GM18909 (cell line): ENCODE results near the gene INO80E.
"Not testable (repeated sequence)": the region's sequence is repeated elsewhere in the genome, so short reads cannot be mapped to it uniquely, and the experiment has no call there.

Source experiments
- ATAC-seq: cut with Tn5 transposase; IDR thresholded peaks from one replicate; pipeline ENCODE4 v1.9.1; 2021; ENCODE audit warnings: mild to moderate bottlenecking; ENCODE audit not compliant: unreplicated experiment, poor library complexity

The INO80E gene

DNA sequence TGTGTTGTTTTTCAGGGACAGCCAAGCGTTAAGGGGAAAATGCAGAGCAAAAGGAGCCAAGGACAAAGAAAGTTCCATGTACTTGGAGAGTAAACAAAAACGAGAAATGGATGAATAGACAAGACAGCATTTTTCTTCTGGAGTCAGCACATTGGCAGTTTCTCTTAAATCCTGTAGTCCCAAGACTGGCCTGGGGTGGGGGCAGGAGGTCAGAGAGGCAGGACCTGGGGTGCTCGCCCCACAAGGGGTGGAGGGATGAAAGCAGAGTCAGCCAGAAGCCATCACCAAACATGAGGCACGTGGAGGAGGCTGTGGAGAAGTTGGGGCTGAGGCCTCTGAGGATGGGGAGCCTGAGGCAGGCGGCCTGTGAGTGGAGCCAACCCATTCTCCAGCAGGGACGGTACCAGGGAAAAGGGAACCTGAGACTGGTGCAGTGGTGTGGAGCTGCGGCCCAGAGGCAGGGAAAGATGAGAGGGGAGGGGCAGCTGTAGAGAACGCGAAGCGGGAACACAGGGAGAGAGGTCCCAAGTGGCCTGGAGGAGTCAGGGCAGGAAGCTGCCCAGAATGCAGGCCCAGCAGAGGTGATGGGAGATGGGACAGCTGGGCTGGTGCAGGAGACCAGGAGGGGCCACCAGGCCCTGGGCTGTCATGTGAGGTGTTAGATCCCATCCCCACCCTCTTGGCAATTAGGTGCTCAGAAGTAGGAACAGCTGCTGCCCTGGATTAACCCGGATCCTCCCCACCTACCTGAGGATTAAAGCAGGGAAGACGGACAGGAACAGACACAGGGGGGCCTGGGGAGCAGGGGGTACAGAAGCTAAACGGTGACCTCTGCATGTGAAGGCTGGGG lies 31.8 kb downstream of the INO80E start:
- ATAC-seq: no peak

DNA sequence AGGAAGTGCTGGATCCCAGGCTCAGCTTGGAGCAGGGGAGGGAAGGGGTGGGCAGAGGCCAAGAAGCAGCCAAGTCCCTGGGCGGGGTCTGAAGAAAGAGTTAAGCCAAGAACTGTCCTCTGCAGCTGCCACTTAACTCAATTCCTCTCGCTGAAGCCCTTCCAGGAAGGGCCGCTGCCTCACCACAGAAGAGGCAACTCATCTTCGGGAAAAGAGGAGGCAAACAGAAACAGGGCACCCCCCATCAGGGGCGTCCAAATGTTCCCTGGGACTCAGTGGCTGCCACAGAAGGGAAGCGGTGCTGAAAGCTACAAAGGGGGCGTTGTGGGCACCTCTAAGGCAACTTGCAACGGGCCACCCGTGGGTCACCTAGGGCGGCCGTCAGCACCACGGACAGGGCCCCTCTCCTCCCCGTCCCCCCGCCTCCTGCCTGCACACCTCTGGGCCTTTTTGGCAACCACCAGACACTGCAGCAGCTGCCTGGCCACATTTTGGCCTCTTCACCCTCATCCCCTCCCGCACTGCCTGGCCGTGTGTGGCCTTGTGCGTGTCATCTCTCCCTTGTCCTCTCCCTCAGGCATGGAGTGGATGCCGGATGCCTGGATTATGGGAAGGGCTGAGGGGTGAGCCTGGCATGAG lies 32.5 kb downstream of the INO80E start:
- ATAC-seq: no peak

DNA sequence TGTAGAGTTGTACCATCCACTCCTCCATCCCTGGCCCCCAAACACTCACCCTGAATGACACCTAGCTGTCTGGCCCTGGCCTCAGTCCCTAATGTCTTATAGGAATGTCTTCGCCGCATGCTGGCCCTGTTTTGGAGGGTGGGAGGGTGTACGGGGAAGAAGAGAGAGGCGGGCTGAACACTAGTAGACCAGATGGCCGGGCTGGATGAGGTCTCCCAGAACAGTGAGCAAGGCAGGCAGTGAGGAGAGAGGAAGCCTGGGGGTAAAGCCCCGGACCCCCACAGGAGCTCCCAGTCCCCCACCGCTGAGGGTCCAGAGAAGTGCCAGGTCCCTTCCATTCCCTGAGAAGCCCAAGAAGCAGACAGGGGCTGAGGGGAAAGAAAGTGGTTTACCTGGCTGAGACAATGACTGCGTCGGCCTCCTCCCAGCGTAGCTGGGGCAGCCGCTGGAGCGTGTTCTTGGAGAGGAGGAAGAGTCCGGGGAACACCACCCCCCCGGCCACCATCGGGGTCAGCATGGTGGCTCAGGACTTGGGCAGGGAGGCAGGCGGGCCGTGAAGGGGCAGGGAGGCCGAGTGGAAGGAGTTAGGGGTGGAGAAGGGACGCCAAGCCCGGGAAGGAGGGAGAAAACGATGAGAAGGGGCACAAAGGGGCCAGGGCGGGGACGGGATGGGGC lies 34.1 kb downstream of the INO80E start:
- no peak for ATAC-seq

DNA sequence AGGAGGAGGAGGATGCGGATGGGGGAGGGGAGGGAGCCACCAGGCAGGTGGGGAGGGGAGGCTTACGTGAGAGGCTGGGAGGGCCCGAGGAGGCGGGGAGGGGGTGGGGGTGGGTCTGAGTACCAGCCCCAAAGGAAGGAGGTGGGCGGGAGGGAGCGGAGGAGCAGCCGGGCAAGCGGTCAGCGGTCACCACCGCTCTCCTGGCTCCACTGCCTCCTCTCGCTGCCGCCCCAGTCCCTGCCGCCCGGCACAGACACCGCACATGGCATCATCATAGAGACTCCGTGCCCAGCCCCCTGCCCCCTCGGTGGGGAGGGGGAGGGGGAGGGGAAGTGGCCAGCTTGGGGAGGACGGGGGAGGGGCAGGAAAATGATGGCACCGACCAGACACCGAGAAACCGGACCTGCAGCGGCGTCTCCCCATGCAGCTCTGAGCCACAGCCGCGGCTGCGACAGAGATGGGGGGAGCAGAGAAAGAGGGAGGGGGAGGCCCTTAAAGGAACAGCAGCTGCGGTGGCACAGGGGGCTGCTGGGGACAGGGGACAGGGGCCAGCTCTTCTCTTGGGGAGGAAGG lies 34.9 kb downstream of the INO80E start, which contains the start of gene TLCD3B:
TSS of gene TLCD3B (minus strand) at position 431 of the 573 bp plus-strand sequence. CDS start 744 bp downstream, outside the sequence.
- ATAC-seq: no peak

DNA sequence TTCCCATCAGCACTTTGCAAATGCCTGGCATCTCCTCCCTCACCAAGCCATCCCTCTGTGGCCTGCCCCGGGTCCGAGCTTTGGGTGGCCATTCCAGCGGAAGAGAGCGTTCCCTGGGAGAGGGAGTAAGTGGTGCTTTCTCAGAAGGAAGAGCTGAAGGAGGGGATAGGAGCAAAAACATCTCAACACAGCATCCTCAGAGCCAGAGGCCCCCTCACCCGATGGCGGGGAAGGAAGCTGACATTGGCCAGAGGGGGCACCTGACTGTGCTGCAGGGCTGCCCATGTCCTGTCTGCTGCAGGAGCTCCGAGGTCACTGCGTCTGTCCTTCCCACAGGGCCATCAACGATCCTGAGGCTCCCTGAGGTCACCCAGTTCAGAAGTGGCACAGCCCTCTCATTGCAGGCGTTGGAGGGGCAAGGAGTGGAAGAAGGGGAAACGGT lies 35.5 kb downstream of the INO80E start:
- ATAC-seq: no peak

DNA sequence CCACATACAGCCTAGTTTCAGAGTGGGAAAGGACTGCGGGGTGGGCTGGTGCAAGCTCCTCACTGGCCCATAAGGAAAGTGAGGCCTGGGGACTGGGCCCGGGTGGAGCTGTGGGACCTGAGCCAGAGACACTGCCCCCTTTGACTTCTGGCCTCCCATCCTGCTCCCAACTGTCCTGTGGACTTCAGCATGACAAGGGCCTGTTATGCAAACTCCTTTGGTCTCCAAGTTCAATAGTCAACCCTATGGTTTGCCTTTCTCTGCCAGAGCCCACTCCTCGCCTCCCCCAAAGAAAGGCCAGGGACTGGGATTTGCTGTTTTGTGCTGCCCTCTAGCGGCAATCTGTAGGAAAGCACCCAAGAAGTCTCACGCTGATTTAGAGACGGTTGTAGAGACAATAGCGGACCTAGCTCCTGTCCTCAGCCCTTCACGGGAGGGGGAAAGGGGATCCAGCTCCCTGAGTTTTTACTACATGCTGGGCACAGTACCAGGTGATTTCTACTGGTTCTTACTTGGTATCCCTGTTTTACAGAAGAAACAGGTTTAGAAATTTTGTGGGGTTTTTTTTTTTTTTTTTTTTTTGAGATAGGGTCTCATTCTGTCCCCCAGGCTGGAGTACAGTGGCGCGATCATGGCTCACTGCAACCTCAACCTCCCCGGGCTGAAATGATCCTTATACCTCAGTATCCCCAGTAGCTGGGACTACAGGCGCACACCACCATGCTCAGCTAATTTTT lies 36.2 kb downstream of the INO80E start:
- no peak for ATAC-seq

DNA sequence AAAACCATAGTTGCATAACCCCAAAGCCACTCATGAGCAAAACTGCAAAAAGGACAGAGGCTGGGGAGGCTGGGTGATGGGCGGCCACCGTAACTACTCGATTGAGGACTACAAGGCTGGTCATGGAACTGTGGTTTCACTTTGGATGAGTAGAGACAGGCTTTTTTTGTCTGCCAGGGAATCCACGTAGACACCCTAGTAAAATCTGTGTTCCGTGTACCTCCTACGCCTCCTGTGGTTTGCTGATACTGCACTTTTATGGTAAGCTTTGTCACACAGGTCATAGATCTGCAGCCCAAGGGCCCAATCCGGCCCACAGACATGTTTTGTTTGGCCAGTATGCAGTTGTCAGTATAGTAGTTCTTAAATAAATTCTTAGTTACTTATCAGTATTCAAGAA lies 37.2 kb downstream of the INO80E start:
- ATAC-seq: no peak

DNA sequence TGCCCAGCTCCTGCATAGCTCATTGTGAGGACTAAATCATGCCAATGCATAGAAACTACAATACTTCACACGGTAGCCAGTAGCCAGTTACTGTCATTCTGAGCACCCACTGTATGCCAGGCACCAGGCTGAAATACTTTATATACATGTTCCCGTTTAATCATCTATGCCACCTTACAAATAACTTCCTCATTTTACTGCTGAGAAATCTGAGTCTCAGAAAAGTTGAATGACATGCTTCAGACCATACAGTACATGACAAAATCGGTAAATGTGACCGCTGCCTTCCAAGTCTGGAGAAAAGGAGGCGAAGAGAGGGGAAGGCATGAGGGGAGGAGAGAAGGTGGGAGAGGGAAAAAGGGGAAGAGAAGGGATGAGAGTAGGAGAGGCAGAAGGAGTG lies 44.2 kb downstream of the INO80E start:
- no peak for ATAC-seq

DNA sequence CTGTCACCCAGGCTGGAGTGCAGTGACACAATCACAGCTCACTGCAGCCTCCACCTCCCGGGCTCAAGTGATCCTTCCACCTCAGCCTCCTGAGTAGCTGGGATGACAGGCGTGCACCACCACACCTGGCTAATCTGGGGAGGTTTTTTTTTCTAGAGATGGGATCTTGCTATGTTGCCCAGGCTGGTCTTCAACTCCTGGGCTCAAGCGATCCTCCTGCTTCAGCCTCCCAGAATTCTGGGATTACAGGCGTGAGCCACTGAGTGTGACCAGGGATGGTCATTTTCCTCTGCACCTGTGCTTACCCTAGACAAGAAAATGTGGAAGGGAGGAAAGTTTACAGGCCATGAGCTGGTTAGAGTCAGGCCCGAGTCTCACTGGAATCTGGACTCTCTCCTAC lies 44.6 kb downstream of the INO80E start:
- ATAC-seq: not testable (repeated sequence)

DNA sequence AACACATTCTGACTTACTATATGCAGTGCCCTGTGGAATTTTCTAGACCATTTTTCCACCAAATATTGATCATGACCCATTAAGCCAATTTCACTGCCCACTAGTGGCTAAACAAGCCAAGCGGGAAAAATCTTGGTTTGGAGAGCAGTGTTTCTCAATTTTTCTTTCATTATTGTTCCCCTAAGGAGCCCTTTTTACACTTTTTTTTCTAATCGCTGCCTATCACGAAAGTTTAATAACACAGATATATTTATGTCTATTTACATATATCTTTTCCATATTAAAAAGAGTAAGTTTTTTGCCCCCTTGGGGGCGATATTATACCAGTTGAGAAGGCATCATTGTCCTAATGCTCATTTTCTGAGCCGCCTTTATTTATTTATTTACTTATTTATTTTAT lies 45.8 kb downstream of the INO80E start:
- ATAC-seq: no peak

DNA sequence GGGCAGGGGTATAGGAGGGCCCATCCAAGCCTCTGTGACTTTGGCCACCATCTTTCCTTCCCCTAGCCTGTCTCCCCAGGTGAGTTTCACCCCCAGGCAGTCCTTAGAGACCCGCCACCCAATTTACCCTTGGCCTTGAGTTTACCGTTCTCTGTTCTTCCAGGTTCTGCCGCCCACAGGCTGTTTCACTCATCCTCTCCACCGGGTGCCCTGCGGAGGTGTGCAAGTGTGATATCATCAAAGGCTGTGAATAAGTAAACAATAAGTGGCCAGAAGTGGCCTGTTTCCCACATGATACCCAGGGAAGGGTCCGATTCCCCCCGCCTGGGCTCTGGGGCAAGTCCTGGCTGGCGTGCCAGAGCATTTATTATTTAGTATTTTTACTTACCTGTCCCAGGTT lies 50.1 kb downstream of the INO80E start:
- ATAC-seq: no peak

DNA sequence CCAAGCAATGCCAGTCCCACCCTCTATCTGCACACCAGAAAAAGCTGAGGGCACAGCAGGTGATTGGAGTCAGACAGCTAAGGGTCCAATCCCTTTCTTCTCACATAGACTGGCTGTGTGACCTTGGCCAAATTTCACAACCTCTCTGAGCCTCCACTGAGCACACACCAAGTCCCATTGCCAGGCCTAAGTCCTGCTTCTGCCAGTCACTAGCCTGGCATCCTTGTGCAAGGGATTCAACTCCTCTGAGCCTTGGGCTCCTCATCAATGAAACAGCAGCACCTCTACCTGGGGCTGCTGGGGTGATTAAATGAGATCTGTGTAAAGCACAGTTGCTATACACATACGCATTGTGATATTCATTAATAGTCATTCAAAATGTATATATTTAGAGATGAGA lies 50.5 kb downstream of the INO80E start:
- ATAC-seq: no peak

DNA sequence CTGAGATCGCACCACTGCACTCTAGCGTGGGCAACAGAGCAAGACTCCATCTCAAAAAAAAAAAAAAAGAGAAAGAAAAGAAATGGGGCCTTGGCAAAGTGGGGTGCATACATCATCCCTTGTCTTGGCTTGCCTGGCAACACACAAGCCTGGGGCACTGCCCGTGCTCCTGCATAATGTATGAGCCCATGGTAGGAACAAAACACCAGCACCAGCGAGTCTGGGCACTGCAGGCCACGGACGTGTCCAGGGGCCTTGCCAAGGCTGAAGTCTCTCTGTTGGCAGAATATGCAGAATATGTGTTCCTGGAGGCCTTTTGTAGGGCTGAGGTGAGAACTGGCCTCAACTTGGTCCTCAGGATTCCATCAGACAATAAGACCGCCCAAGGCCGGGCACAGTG lies 53.8 kb downstream of the INO80E start:
- no peak for ATAC-seq

DNA sequence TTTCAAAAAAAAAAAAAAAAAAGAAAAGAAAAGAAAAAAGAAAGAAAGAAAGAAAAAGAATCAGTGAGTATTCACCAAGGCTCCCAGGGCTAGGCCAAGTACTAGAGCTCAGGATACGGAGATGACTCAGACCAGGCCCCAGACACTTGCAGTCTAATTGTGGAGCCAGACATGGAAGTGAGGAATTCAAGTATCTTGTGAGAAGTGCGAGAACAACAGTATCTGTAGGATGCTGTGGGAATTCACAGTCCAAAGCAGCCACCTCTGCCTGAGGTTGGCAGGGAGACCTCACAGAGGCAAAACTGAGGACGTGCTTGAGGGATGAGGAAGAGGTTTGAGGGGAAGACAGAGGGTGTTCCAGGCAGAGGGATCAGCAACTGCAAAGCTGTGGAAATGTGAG lies 55.5 kb downstream of the INO80E start:
- no peak for ATAC-seq

DNA sequence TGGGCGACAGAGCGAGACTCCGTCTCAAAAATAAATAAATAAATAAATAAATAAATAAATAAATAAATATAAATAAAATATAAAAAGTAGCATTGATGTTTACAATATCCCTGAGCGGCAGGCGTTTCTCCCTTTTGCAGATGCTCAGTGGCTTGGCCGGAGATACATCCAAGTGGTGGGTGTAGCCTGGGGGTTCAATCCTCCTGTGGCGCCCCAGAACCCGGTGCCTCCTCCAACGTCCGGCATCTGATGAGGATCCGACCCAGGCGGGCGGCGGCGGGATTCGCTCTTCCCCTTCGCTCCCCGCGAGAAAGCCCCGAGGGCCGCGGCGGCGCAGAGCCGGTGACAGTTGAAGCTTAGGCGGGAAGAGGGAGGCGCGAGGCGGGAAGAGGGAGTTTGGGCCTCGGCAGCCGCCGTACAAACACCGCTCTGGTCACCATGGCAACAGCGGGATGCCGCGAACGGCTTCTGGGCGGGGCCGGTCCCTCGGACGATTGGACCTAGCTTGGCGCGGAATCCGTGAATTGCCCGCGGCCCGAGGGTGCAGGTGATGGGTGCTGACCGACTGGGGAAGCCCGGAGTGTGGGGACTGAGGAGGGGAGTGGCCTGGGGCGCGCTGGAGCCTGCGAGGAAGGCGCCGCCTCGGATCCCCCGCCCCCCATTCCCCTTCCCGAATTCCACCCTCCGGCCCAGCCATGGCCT lies 56.8 kb downstream of the INO80E start:
- ATAC-seq: peak; percentile 66

DNA sequence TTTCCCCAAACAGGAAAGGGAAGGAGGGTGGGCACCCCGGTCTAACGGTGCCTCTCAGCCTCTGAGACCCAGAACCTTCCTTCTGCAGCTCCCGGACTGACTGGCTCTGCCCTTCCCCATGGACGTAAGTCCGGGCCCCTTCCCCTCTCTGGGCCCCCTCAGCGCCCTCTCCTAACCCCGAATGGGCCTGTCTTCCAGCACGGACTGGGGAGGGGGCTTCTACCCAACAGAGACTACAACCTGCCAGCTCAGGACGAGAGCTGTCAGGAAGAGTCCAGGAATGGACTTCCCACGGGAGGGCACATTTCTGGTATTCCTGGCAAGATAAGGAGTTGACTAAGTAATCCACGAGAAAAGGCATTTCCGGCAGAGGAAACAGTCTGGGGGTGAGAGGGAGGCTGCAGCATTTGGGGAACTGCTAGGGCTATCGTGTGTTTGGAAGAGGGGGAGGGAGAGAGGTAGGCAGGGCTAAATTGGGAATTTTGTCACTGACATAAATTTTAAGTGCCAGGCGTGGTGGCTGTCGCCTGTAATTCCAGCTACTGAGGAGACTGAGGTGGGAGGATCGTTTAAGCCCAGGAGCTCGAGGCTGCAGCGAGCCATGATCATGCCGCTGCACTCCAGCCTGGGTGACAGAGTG lies 57.5 kb downstream of the INO80E start:
- peak; percentile 6 for ATAC-seq

DNA sequence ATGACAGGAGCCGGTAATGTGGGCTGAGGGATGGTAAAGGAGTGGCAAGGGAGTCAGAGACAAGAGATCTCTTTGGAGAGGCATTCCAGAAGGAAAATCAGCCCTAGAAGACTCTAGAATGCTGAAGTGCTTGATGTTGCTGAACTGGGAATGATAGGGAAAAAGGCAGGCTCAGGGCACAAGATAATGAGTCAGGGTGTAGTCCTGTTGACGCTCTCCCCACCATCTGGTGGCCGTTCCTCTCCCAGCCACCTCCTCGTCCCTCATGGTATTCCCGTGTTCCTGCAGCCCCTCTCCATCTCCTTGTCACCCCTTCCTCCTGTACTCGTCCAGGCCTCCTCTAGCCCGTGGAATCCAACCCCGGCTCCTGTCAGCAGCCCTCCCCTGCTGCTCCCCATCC lies 58.4 kb downstream of the INO80E start:
- ATAC-seq: no peak

DNA sequence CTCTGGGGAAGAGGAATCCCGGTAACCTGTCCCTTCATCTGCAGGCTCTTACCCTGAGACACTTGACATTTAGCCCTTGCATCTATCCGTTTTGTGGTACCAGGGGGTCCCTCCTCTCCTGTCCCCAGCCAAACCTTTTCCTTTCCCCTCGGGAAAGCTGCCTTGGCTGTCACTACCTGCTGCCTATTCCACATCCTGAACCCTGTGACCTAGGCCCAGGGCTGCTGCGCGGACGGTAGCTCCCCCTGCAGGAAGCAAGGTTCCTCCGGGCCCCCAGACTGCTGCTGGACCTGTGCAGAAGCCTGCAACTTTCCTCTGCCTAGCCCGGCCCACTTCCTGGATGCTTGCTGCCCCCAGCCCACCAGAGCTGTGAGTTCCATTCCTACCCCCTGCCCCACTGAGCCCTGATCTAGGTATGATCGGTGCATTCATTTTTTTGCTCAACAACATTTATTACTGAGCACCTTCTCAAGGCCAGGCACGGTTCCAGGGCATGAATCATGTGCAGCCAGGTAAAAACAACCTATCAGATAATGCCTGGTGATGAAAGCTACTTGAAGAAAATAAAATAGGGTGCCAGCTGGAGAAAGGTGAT lies 59.0 kb downstream of the INO80E start:
- ATAC-seq: no peak
